ENCODE measurements around the gene SCFD2.

SCFD2 gene

GRCh38 chr4:53315300-53315699, 50.6 kb downstream of the SCFD2 start:
- TF ChIP-seq SPI1 (IDR thresholded peaks at IDR 0.05; ENCODE audit: borderline replicate concordance, low read depth) (no peak), POLR2AphosphoS5 (IDR thresholded peaks at IDR 0.05; ENCODE audit: low read depth) (no peak), CTCF (IDR thresholded peaks at IDR 0.05; ENCODE audit: insufficient read depth, low read length) (no peak), REST (IDR thresholded peaks at IDR 0.05; ENCODE audit: insufficient replicate concordance, low read depth) (no peak), GABPA (IDR thresholded peaks at IDR 0.05; ENCODE audit: low read depth) (no peak)
- Histone ChIP-seq H3K27ac (replicated peaks) (no peak overlapping the region), H3K27me3 (ENCODE audit: insufficient read depth, poor library complexity, severe bottlenecking) (no peaks in the 10 kb centered on the region)

DNA sequence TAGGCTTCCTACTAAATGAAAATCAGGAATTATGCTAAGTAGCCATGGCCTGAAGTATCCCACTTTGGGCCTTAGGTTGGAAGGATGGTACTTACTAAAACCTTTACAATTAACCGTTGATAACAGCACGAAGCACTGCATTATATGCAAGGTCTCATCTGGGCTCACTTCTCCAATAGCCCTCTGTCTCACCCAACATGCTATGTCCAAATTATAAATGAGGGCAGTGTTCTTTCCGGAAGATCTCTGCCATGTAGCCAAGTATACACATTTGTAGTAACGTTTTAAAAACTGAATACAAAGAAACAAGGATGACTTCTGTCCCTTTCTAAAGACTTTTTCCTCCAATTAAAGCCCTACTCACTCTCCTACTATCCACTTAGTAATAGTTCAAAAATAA, 51.6 kb downstream of the SCFD2 start:
- TF ChIP-seq SPI1 (IDR thresholded peaks at IDR 0.05; ENCODE audit: borderline replicate concordance, low read depth) (no peak), REST (IDR thresholded peaks at IDR 0.05; ENCODE audit: insufficient replicate concordance, low read depth) (no peak), GABPA (IDR thresholded peaks at IDR 0.05; ENCODE audit: low read depth) (no peak), CTCF (IDR thresholded peaks at IDR 0.05; ENCODE audit: insufficient read depth, low read length) (no peak), POLR2AphosphoS5 (IDR thresholded peaks at IDR 0.05; ENCODE audit: low read depth) (no peak)
- Histone ChIP-seq H3K27me3 (ENCODE audit: insufficient read depth, poor library complexity, severe bottlenecking) (no peaks in the 10 kb centered on the region), H3K27ac (replicated peaks) (no peak overlapping the region), H3K4me3 (replicated peaks; ENCODE audit: insufficient read depth, low read length) (no peak overlapping the region)
- DNase-seq (ENCODE audit: low read depth in 1 of 2, low spot score in 1 of 2), result no peak

More at GRCh38 chr4:53315300-53315699, 50.6 kb downstream of the SCFD2 start:
- DNase-seq (ENCODE audit: low read depth in 1 of 2, low spot score in 1 of 2), result no peak
- no peak overlapping the region for H3K4me3 ChIP-seq (replicated peaks; ENCODE audit: insufficient read depth, low read length)

- no peak for DNase-seq (ENCODE audit: low read depth in 1 of 2, low spot score in 1 of 2)
- no peak for TF ChIP-seq POLR2AphosphoS5 (IDR thresholded peaks at IDR 0.05; ENCODE audit: low read depth)
- TF ChIP-seq GABPA (IDR thresholded peaks at IDR 0.05; ENCODE audit: low read depth), result no peak
- TF ChIP-seq SPI1 (IDR thresholded peaks at IDR 0.05; ENCODE audit: borderline replicate concordance, low read depth), result no peak
- no peak for TF ChIP-seq REST (IDR thresholded peaks at IDR 0.05; ENCODE audit: insufficient replicate concordance, low read depth)
- no peak for TF ChIP-seq CTCF (IDR thresholded peaks at IDR 0.05; ENCODE audit: insufficient read depth, low read length)
- Histone ChIP-seq H3K27ac (replicated peaks) (no peak overlapping the region), H3K4me3 (replicated peaks; ENCODE audit: insufficient read depth, low read length) (no peak overlapping the region), H3K27me3 (ENCODE audit: insufficient read depth, poor library complexity, severe bottlenecking) (no peaks in the 10 kb centered on the region)
These were observed 52.4 kb downstream of the SCFD2 start for GRCh38 chr4:53313510-53313909.

Measured in HL-60 (cell line).